Heart right ventricle (tissue), 16 donors: ENCODE measurements around the gene EGFR. TPM values are rescaled to one million over a fixed set of nuclear protein-coding genes. Genes with fewer than 3 reads are reported as not detected.

Experiments used
- ATAC-seq, 8 donors: fragments of 200-7000 bp; cut with Tn5 transposase; one replicate each; pipeline ENCODE4 v1.9.1; 2020; ENCODE audit warnings: mild to moderate bottlenecking in 8 of 8, moderate library complexity in 8 of 8, moderate number of reproducible peaks in 1 of 8
- DNase-seq, 2 donors: peaks; one replicate each; pipeline ENCODE4 v3.0.0-alpha.2; 2020
- H3K27ac ChIP-seq, 10 donors: fragments of 200-600 bp; sonication (generic) in 2 of 10; one replicate each; pipeline versions ENCODE4 v1.5.0 to v1.8.0; 2020 to 2022; ENCODE audit warnings: mild to moderate bottlenecking in 3 of 10
- H3K27me3 ChIP-seq, 7 donors: fragments of 200-600 bp; one replicate each; pipeline ENCODE4 v1.8.0; 2021 to 2022; ENCODE audit warnings: mild to moderate bottlenecking in 2 of 7
- H3K36me3 ChIP-seq, 9 donors: fragments of 200-600 bp; sonication (generic) in 1 of 9; one replicate each; pipeline versions ENCODE4 v1.5.0 to v1.8.0; 2020 to 2022; ENCODE audit warnings: mild to moderate bottlenecking in 2 of 9
- H3K4me1 ChIP-seq, 9 donors: fragments of 200-600 bp; sonication (generic) in 1 of 9; one replicate each; pipeline versions ENCODE4 v1.5.0 to v1.8.0; 2020 to 2022; ENCODE audit warnings: mild to moderate bottlenecking in 4 of 9
- H3K4me3 ChIP-seq, 10 donors: fragments of 200-600 bp; sonication (generic) in 2 of 10; one replicate each; pipeline versions ENCODE4 v1.5.0 to v1.8.0; 2020 to 2022; ENCODE audit warnings: mild to moderate bottlenecking in 7 of 10, moderate library complexity in 2 of 10
- H3K9me3 ChIP-seq, 11 donors: fragments of 200-600 bp in 10 of 11; sonication (generic) in 2 of 11; one replicate each; pipeline versions ENCODE4 v1.5.0 to v1.8.0; 2013 to 2022; ENCODE audit warnings: mild to moderate bottlenecking in 2 of 11, control low read depth in 1 of 11, moderate library complexity in 1 of 11
- CTCF ChIP-seq, 9 donors: fragments of 200-600 bp; sonication (generic) in 2 of 9; IDR thresholded peaks; one replicate each; pipeline versions ENCODE4 v1.5.0 to v1.8.0; 2021 to 2022; ENCODE audit warnings: antibody characterized with exemption in 9 of 9, mild to moderate bottlenecking in 5 of 9, moderate library complexity in 1 of 9
- WGBS, 2 donors: extraction: QIAGEN DNeasy Blood & Tissue Kit; methylation state at CpG; one replicate each; pipeline ENCODE4 v1.1.7; 2013; ENCODE audit warnings: inconsistent platforms in 1 of 2; 5-methylcytosine and 5-hydroxymethylcytosine counted together
- intact Hi-C, 10 donors: fragments of 100-400 bp; cut with DNase I; formaldehyde crosslinking; loops; one replicate each; pipeline versions ENCODE4 v1.11.1 to v1.14.2; 2022
- polyA plus RNA-seq, 2 donors: library from polyadenylated mRNA; stranded (reverse); fragments of 200-250 nt; gene quantifications; one replicate each; pipeline ENCODE4 v1.2.3, GENCODE V29; 2013
- total RNA-seq, 10 donors: library from RNA; stranded (reverse); fragmentation: NEBNext Ultra II Directional in 3 of 10; extraction: Animal tissue kit (Norgen Biotek cat#: 25700) in 3 of 10; gene quantifications; one replicate each; pipeline versions ENCODE4 v1.2.1 to v1.2.4, GENCODE V29; 2021 to 2023
- donor health status: Arrhythmogenic right ventricular cardiomyopathy.
- donor health status: ischemic (EF 13 %, LVEDD 7.1; RV severe dilation, severe dysfunction).
- donor health status: healthy with polysubstance abuse.
- donor health status: DM: no; HTN: yes; CAD: no.
- donor health status: DM: no; HTN: no; CAD: no.
- donor health status: ischemic (EF 25% LVEDD 6.9; RV normal size, moderate dysfunction).
- donor health status: ischemic (EF 25% LVEDD 5.7; RV mildly dilated, moderate dysfunction).
- donor health status: healthy.
- donor health status: DM: yes; HTN: yes; CAD: no.
- donor health status: Ischemic cardiomyopathy.
- donor health status: ischemic (EF 35%, LVEDD 5.7; RV mildly dilated, moderate dysfunction).
- donor health status: nonischemic (EF 11% LVEDD 7.7; RV severe dilation, severe dysfunction).
- donor health status: DM: yes; HTN: yes; CAD: no.
- donor health status: PGD.
- donor health status: ischemic (EF 29% LVEDD 5.4; RV normal size, mild dysfunction).
- donor health status: nonischemic (EF 23%, LVEDD 6.1; RV moderate dilation, normal function).

EGFR gene
- total and polyA plus RNA-seq, 12 donors: 1.9 to 13.5 (median 7.6) TPM

GRCh38 chr7:55026086-55026790 lies 7.4 kb downstream of the EGFR start:
- 71 to 79% methylated on average over 11 of the region's 11 CpGs for WGBS, 2 donors
- Histone ChIP-seq H3K4me1 (peaks cover 0 to 36% (median 13%) of the 10 kb centered on the region in 9 donors), H3K36me3 (peaks cover 0 to 4% (median 0%) of the 10 kb centered on the region in 9 donors), H3K27me3 (no peaks in the 10 kb centered on the region), H3K4me3 (no peak overlapping the region), H3K9me3 (no peaks in the 10 kb centered on the region), H3K27ac (peak overlapping the region in 5 of 10 donors; percentile 6 to 36 (median 15))
- ATAC-seq (no peak), DNase-seq (no peak)
- intact Hi-C loops: loop anchor here in 6 of 10 donors (5.0 to 10.0 kb wide), 7 partner anchors 36 to 229 kb away; no protein-coding TSS in a partner anchor
- TF ChIP-seq CTCF (IDR thresholded peaks at IDR 0.05): no peak

GRCh38 chr7:55026867-55027490 lies 8.2 kb downstream of the EGFR start:
- no peak for DNase-seq
- H3K4me1 ChIP-seq: peaks cover 0 to 36% (median 13%) of the 10 kb centered on the region in 9 donors

GRCh38 chr7:55028011-55028410 lies 9.2 kb downstream of the EGFR start:
- no peak overlapping the region for H3K4me3 ChIP-seq
- H3K27ac ChIP-seq: no peak overlapping the region
- intact Hi-C loops: loop anchor here in 6 of 10 donors (5.0 to 10.0 kb wide), 7 partner anchors 34 to 227 kb away; no protein-coding TSS in a partner anchor

More at GRCh38 chr7:55026867-55027490, 8.2 kb downstream of the EGFR start:
- Histone ChIP-seq H3K9me3 (no peaks in the 10 kb centered on the region), H3K27me3 (no peaks in the 10 kb centered on the region), H3K36me3 (peaks cover 0 to 4% (median 0%) of the 10 kb centered on the region in 9 donors), H3K27ac (peak overlapping the region in 4 of 10 donors; percentile 6 to 17 (median 12)), H3K4me3 (no peak overlapping the region)
- no peak for TF ChIP-seq CTCF (IDR thresholded peaks at IDR 0.05)
- intact Hi-C loops: loop anchor here in 6 of 10 donors (5.0 to 10.0 kb wide), 7 partner anchors 35 to 228 kb away; no protein-coding TSS in a partner anchor
- ATAC-seq: peak in 5 of 8 donors; percentile 26 to 74 (median 43)
- 67 to 75% methylated on average over 4 of the region's 4 CpGs for WGBS, 2 donors

More at GRCh38 chr7:55028011-55028410, 9.2 kb downstream of the EGFR start:
- TF ChIP-seq CTCF (IDR thresholded peaks at IDR 0.05): no peak
- DNase-seq (no peak), ATAC-seq (no peak)
- Histone ChIP-seq H3K27me3 (no peaks in the 10 kb centered on the region), H3K4me1 (peaks cover 0 to 36% (median 13%) of the 10 kb centered on the region in 9 donors), H3K36me3 (peaks cover 0 to 4% (median 0%) of the 10 kb centered on the region in 9 donors), H3K9me3 (no peaks in the 10 kb centered on the region)
- WGBS, 2 donors: 68 to 71% methylated on average over 3 of the region's 3 CpGs
